Activated CD4-positive, CD25-positive, alpha-beta regulatory T cell treated with anti-CD3 and anti-CD28 coated beads, Interleukin-2, amount 50 U/mL, for 24 hours (primary cell): Measurements from ENCODE around the gene RIT2.

Source experiments
- ATAC-seq, 2 donors: fragments of 150-1000 bp; cut with Tn5 transposase; one replicate each; pipeline ENCODE4 v1.10.0; 2021; ENCODE audit warnings: mild to moderate bottlenecking in 1 of 2, moderate library complexity in 1 of 2

The RIT2 gene

DNA sequence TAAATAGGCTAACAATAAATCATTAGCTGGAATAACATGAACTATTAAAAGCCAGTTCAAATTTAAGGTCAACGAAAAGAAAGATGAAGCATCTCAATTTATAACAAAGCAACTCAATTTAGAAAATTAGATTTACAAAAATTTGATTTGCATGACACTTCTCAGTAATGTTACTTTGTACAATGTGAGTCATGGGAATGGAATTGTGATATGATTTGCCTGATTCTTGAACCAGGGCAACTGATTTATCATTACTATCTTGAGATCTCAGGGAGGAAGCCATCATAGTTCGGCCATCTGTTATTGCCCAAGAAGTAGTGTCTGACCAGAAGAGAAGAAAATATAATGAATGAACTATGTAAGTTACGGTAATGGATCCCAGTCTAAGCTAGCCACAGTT lies 193.1 kb downstream of the RIT2 start:
- no peak for ATAC-seq

DNA sequence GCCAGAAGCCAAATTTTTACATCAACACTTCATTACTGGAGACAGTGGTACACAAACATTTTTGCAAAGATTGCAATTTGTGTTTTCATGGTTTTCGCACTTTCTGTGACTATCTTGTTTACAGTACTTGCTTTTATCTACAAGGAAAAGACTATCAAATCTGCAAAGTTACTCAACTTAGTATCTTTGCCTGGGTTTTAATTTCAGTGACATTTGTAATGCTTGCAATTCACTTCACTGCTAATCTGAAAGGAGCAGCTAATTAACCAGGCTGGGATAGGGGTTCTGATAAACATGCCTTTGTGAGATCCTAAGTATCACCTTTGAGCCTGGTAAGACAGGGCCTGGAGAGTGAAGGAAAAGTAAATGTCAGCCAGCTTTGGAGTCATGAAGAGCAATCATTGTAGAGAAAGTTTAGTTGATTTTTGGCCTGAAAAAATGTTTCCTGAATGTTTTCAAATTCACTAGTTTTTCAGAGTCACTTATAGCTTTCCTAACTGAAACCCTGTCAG lies 194.2 kb downstream of the RIT2 start:
- no peak for ATAC-seq

DNA sequence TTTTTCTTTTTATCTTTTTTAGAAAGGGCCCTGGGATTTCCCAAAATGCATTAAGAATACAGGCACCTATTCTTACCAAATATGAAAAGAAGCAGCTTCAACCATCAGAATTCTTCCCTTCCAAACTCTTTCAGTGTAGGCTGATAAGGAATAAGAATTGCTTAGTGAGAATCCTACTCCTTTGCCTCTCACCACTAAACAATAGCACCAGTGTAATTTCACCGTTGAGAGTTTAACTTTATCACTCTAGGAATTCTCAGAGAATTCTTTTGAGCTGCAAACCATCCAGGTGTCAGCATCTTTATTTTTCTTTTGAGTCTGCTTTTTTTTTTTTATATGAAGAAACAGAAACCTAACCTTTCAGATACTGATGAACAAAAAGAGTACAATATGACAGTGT lies 194.9 kb downstream of the RIT2 start:
- ATAC-seq, result no peak

DNA sequence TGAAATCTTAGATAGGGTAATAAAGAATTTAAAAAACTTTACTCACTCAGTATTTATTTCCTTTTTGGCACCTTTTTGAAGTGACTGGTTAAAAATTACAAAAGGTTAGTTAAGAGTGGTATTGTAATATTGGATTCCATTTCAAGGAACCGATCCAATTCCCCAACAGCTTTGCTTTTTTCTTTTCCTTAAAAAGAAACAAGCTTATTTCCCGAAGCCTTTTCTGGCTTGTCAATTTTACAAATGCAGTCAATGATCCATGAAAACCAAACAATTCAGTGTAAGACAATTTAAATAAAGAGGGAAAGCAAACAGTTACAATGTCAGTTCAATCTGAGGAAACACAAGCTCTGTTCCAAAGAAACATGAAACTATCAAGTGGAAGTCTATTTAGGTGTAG lies 200.2 kb downstream of the RIT2 start:
- ATAC-seq, result no peak

DNA sequence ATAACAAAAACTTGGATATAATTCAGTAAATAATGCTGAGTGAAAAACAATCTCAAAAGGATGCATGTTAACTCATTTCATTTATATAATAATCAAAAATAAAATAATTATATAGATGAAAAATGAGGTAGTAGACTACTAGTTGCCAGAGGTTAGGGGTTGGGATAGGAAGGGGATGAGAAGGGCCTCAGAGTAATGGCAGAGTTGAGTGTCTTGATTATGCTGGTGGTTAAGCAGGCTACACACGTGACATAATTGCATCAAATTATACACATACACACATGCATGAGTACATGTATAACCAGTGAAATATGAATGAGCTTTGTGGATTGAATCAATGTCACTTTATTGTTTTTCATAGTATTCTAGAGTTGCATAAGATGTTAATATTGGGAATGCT lies 201.0 kb downstream of the RIT2 start:
- ATAC-seq, result no peak

DNA sequence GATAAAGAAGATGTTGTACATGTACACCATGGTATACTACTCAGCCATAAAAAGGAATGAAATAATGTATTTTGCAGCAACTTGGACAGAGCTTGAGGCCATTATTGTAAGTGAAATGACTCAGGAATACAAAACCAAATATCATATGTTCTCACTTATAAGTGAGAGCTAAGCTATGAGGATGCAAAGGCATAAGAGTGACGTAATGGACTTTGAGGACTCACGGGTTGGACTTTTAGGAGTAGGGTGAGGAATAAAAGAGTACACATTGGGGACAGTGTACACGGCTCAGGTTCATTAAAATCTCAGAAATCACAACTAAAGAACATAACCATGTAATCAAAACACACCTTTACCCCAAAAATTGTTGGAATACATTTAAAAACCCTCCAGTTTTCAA lies 206.4 kb downstream of the RIT2 start:
- no peak for ATAC-seq

DNA sequence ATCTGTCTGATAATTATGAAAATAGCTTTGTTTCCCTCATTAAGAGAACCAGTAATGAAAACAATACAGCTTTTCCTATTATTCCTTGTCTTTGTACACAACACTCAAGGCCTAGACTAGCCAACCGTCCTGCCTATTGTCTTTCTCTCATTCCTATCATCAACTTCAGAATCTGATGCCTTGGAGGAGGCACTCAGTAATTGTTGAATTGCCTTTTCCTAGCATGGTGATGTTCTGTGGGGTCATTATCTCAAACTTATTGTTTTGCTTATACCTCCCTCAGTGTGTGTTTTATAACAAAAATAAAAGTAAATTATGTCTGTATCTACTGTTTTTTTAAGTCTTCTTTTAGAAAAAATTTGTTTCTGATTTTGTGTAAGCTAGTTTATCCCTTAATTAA lies 208.7 kb downstream of the RIT2 start:
- ATAC-seq, result no peak

DNA sequence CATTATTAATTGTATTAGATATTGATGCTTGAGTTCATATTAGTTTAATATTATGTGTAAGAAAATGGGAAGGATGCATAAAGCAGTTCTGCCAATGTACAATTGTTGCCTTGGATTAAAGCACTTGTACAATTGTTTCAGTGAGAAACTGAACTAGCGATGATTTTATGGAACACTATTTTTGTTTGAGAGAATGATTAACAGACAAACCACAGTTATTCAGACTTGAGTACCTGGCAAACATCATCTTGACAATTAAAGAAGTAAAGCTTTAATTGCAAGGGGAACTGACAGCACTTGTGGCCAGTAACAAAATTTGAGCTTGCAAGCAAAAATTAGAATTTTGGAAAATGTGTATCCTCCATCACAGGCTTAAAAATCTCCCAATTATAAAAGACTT lies 214.3 kb downstream of the RIT2 start:
- no peak for ATAC-seq

DNA sequence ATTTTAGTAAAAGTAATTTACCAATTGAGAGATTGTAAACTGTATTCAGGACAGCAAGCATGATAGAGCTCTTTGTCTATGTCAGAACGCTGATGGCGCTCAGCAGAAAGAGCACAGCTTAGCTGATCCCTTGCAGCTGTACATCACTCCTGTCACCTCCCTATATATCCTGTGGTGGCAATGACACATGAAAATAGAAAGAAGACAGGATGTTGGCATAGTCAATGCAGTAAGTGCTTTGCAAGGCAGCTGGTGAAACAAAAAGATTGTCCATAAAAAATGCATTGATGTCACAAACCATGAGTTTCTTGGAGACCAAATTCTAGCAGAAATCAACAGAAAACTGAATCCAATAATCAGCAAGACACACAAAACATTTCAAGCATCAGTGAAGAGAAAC lies 221.5 kb downstream of the RIT2 start:
- ATAC-seq, result no peak

DNA sequence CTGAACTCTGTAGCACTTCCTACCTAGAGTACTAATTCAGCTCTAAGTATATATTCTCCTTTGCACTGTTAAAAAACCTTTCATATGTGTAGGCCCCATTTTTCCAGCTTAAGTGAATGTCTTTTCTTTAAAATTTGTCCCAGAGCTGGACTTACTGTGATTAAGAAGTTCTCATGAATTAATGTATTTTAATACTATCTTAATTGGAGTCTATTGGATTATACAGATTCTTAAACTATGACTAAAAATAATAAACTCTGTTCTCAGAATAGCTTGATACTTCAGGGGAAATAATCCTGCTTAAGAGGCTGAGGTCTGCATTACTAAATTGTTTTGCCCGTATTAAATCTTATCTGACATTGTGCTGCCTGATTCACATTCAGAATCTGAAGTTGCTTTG lies 223.3 kb downstream of the RIT2 start:
- ATAC-seq, result no peak

DNA sequence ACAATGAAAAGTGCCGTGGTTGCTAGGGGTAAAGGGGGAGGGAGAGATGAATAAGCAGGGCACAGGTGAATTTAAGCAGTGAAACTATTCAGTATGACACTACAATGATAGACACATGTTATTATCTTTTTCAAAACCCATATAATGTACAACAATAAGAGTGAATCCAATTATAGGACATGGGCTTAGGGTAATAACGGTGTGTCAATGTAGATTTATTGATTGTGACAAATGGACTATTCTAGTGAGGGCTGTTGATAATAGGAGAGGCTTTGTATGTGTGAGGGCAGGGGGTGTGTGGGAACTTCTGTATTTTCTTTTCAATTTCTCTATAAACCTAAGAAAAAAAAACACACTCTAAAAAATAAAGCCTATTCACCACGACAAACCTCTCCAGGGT lies 223.8 kb downstream of the RIT2 start:
- ATAC-seq, result no peak

DNA sequence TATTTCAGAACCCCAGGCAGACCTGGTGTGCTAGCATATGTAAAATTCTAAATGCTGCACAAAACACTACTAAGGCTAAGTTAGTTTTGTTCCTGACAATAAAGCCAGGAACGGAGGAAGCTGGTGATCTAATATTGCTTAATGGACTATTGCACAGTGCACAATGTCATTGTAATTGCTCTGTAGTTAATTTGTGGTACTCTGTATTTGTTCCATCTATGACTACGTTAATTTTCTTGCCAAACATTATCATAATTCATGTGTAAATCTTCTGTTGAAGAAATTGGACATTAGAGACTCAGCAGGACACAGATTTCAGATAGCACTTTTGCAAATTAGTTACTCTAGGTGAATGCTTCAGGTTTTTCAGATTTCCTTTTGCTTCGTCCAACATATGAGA lies 232.3 kb downstream of the RIT2 start:
- no peak for ATAC-seq

DNA sequence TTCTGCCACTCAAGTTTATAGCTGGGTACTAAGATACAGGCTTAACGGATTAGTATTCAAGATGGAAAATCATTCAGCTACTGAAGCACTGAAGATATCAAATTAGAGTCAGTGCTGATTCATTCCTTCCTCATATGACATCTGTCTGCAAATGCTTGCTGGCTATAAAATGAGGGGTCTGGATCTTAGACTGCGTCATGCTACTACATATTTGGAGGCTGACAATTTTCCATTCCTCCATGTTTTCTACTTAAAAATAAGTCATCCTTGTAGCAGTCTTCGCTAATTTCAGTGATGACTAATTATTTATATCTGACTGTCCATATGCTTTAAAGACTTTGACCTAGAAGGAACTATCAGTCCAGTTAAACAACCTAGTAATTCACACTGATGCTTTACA lies 233.4 kb downstream of the RIT2 start:
- ATAC-seq, result no peak

DNA sequence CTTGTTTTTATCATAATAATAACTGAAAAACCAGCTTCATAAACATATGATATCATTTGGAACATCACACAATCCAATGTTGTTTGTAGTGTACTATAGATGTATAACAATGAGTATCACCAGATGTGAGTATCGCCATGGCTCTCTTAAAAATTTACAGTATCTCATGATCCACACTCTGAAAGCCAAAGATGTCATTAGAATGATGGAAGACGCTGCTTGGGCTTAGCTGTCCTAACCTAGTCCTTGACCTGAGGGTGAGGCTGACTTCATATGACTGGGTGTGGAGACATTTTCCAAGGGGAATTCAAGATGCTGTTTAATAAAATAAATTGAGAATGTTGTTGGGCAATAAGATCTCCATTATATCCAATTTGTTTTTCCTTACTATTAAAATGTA lies 242.6 kb downstream of the RIT2 start:
- no peak for ATAC-seq

DNA sequence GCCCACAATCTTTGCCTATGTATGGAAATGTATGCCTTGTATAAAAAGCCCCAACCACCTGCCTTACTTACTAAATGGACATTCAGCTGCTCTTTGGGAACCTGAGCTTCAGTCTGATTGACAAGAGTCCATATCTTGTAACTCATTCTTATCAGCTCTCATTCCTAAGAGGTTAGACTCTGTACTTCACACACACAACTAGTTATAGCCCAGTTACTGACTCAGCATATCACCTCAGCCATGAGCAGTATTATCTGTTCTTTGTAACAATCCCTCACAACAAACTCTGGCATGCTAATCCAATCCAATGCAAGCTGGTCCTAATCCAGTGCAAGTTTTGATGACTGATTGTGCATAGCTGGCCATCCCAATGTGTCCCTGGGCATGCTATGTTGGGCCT lies 250.6 kb downstream of the RIT2 start:
- no peak for ATAC-seq

DNA sequence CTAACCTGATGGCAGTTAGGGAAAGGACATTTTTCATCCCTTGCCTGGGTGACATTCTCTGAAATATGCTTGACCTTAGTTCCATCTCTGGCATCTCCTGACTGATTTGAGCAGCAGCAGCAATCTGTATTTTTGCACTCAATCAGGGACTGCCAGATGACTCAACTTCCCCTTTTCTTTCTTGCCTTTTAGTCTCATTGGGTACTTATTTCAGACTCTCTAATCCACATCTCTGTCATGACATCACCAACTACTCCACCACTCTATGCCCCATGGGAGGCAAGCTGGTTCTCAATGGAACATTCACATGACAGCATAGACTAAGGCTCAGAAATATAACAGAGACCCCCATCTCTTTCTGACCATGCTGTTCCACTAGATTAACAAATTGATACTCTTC lies 254.2 kb downstream of the RIT2 start:
- no peak for ATAC-seq

DNA sequence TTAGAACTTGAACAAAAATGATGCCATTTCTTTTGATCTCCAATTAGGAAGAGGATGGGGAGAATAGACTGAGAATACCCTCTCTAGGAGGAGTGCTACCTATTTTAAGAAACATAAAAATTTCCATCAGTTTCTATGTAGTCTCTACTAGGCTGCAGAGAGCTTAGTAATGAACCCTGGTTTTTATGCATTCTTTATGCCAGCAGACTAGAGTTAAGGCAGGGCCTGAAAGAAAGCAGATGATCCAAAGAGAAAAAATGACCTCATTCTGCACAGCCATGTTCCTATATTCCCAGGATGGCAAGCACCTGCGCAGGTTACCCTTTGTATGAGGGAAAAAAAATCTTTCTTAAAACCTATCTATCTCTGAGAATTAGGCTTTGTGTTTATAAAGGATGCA lies 254.9 kb downstream of the RIT2 start:
- no peak for ATAC-seq

DNA sequence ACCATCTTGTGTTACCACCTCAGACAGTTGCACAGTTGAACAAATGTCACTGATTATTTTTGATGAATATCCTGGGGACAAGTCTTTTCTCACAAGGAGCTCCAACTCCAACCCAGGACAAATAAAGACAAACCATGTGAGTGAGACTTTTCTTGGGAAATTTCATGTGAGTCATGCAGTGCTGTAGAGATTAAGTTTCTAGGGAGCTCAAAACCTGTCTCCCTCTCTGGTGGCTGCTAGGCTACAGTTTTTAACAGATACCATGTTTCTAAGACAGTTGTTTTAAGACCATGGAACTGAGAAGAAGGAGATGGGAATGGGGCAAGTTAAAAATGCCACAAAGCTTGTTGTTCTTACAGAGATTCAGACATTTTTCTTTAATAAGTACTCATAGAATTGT lies 255.5 kb downstream of the RIT2 start:
- no peak for ATAC-seq

DNA sequence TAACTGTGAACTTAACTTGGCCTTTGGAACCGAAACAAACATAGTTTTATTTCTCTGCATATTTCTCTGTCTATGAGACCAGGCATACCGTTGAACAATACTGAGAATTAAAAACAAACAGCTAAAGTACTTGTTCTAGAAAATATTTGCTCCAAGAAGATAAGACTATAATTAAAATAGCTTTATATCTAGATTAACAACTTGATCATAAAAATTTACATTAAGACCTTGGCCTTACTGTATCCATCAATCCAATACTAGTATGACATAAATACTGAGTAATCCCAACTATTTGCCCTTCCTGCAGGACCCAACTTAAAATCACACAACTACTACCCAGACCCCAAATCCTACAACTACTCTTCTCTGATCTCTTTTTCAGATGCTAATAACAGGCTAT lies 260.9 kb downstream of the RIT2 start:
- no peak for ATAC-seq

DNA sequence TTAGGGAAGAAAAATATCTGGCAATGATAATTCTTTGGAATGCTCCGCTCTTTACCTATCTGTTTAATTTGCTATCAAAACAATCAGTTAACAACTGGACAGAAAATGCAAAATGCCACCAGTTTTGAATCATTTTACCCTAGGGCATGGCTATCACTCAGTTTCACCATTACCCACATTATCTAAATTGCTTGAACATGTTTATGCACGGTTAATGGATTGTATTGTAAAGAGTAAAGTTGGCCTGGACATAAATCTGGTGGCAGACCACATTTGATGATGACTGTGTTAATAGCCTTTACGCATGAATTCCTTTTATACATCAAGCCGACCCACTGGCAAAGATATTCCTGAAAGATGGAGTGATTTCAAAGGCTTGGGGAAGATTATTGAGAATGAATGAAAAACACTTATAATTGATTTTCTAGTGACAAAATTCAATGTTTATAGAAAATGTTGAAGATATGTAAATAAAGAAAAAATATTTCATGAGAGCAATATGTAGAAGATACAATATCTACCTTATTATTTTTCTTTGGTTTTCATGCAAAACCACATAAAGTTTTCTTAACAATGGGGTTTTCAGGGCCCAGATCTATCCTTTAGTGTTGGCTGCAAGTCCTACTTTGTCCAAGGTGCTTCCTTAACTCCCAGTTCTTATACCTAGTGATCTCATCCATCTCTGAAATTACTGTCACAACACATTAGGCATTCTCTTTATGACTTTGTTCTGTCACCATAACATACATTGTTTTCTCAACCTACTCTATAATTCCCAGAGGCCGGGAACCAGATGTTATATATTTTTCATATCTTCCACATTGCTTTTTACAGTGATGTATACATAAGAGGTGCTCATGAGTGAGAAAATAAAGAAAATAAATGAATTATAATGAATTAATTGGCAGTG lies 265.1 kb downstream of the RIT2 start:
- ATAC-seq, result no peak

DNA sequence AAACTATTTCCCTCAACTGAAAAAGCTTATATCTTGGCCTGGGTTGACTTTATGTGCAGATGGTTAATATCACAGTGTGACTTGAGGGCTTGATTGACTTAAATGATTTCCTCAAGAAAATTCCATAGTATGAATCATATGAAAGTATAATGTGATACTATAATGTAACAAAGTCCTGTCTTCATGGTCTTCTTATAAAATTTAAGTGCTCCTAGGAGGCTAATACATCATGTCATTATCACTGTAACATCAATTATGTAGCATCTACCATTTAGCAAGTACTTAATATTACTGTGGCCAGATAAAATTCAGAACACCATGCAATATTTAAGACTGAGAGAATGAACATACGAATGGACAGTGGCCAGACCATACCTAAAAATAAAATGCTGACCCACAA lies 276.1 kb downstream of the RIT2 start:
- ATAC-seq, result no peak

DNA sequence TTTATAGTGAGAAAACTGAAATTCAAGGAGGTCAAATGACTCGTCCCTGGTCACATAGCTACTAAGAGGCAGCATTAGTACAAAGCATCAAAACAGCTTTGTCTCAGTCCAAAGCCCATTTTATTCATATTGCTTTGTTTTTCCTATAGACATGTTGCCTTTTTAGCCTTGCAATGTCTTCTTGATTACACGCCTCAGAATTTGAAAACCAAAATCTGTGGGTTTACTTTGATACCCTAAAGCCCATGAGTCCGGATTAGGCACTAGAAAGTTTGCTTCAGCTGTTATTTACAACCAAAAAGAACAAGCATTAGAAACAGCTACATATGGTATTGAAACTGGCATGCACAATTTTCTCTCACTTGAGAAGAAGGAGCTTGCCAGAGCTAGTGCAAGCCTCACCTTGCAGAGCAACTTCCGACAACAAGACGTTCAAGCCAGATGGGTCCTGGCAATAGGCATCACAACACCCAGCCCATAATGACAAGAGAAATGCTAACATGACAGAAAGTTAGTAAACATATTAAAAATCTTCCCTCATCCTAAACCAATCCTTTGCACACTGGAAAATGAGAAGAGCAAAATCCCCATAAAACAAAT lies 276.8 kb downstream of the RIT2 start:
- ATAC-seq, result no peak

DNA sequence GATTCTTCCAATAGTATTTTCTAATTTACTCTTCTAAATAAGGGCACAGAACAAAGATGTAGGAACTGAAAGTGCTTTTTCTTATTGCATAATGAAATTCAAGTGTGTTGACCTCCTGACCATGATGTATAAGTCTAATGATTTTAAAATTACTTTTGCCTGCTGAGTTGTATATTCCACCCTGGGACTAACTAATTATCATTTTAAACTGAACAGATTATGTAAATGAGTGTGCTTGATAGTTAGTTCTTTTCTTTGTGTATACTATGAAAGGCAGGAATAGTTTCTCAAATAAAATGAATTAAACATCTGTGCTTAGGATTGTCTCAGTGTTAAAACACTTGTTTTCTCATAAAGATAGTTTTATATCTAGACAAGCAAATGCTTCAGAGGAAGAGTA lies 284.5 kb downstream of the RIT2 start:
- no peak for ATAC-seq

DNA sequence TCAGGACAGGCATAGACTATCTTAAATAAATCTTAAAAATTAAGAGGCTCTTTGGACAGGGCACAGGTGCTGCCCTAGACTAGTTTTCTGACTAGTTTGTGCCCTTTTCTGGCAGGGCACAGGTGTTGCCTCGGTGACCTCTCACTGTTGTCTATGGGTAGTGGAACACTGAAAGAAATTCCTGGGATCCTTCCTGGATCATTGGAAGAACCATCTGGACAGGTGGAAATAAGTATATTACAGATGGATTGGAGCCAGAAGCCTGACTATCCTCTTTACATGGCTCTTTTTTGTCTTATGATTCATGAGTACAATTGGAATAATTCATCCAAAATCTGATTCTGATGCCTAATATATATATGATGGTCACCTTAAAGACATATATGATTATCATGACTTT lies 286.6 kb downstream of the RIT2 start:
- ATAC-seq, result no peak

DNA sequence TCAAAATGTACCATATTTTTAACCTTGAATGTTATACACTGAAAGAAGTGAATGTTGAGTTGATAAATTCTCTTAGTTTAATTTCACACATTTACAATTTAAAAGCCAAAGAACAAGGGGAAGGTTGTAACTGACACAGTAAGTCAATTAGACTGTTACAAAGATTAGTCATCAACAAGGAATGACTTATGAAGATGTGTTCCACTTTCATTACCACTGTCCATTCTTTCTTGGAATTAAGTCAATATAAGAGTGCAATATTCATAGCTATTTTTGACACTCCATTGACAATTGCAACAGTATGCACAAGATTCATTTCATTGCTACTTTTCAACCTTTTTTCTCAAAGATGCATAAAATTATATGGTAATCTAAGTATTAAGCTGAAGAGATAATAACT lies 291.3 kb downstream of the RIT2 start:
- no peak for ATAC-seq
